PC-3 (cell line): ENCODE data around the gene SDK1. TPM values are rescaled to one million over a fixed set of nuclear protein-coding genes. Genes with fewer than 3 reads are reported as not detected.

ENCODE experiments used
- ATAC-seq: fragments of 200-7000 bp; cut with Tn5 transposase; 2 replicates; pipeline ENCODE4 v1.9.1; 2020; ENCODE audit warnings: mild to moderate bottlenecking, moderate library complexity
- BruUV-seq: library from RNA; stranded (reverse); fragments of 400-500 nt; replicated peaks from 2 replicates; lab custom pipeline; 2021; lab: Mats Ljungman, UMichigan
- CTCF ChIA-PET: fragments of 300-600 bp; sonication (Branson Sonifier 250); formaldehyde crosslinking; loops from one replicate; lab custom pipeline; 2022; ENCODE audit warnings: antibody characterized with exemption; lab: Charles Lee
- POLR2A ChIA-PET: fragments of 300-600 bp; sonication (Branson Sonifier 250); formaldehyde crosslinking; loops from one replicate; lab custom pipeline; 2022; ENCODE audit warnings: antibody characterized with exemption; ENCODE audit not compliant: unreplicated experiment; lab: Charles Lee
- DNase-seq: peaks from one replicate; pipeline ENCODE4 v3.0.0-alpha.2; 2015
- H2AFZ ChIP-seq: fragments of 300-600 bp; sonication (generic); 2 replicates; pipeline ENCODE4 v1.6.0; 2016; ENCODE audit warnings: antibody characterized with exemption, low read length
- H3F3A ChIP-seq: fragments of 300-600 bp; sonication (generic); one replicate; pipeline ENCODE4 v1.6.0; 2017; ENCODE audit warnings: antibody characterized with exemption, low read length, control low read depth, mild to moderate bottlenecking; ENCODE audit not compliant: unreplicated experiment
- H3K27ac ChIP-seq: fragments of 300-600 bp; sonication (generic); 2 replicates; pipeline ENCODE4 v1.5.1; 2016; ENCODE audit warnings: mild to moderate bottlenecking, low read length
- H3K27me3 ChIP-seq: fragments of 300-600 bp; sonication (generic); 2 replicates; pipeline ENCODE4 v1.6.1; 2016; ENCODE audit warnings: low read length, mixed read lengths
- H3K36me3 ChIP-seq: fragments of 300-600 bp; sonication (generic); 2 replicates; pipeline ENCODE4 v1.6.1; 2016; ENCODE audit warnings: low read depth, mixed run types, low read length, mixed read lengths
- H3K4me1 ChIP-seq: fragments of 300-600 bp; sonication (generic); 2 replicates; pipeline ENCODE4 v1.5.1; 2016; ENCODE audit warnings: low read length; ENCODE audit not compliant: insufficient read depth
- H3K4me2 ChIP-seq: fragments of 300-600 bp; sonication (generic); 2 replicates; pipeline ENCODE4 v1.6.0; 2016; ENCODE audit warnings: low read length
- H3K4me3 ChIP-seq: fragments of 300-600 bp; sonication (generic); 2 replicates; pipeline ENCODE4 v1.5.1; 2016; ENCODE audit warnings: mild to moderate bottlenecking, low read length, mixed read lengths
- H3K79me2 ChIP-seq: fragments of 300-600 bp; sonication (generic); 2 replicates; pipeline ENCODE4 v1.6.1; 2017; ENCODE audit warnings: low read length, mixed read lengths
- H3K9ac ChIP-seq: fragments of 300-600 bp; sonication (generic); 2 replicates; pipeline ENCODE4 v1.6.0; 2016; ENCODE audit warnings: mild to moderate bottlenecking, low read length
- H3K9me2 ChIP-seq: fragments of 300-600 bp; sonication (generic); replicated peaks from 2 replicates; pipeline ENCODE4 v1.6.1; 2016; ENCODE audit warnings: mixed run types, low read length, mixed read lengths
- H3K9me3 ChIP-seq: fragments of 300-600 bp; sonication (generic); 2 replicates; pipeline ENCODE4 v1.6.1; 2016; ENCODE audit warnings: low read length, mixed read lengths
- H4K20me1 ChIP-seq: fragments of 300-600 bp; sonication (generic); 2 replicates; pipeline ENCODE4 v1.6.1; 2016; ENCODE audit warnings: low read length, mixed read lengths
- EZH2 ChIP-seq: fragments of 300-600 bp; sonication (generic); IDR thresholded peaks from one replicate; pipeline ENCODE4 v1.6.1; 2017; ENCODE audit warnings: antibody characterized with exemption, mild to moderate bottlenecking, low read length; ENCODE audit not compliant: unreplicated experiment
- EZH2phosphoT487 ChIP-seq: fragments of 300-600 bp; sonication (generic); IDR thresholded peaks from 2 replicates; pipeline ENCODE4 v1.6.1; 2018; ENCODE audit warnings: mild to moderate bottlenecking, antibody characterized with exemption, low read length, borderline replicate concordance
- intact Hi-C: fragments of 100-400 bp; cut with micrococcal nuclease; formaldehyde crosslinking; loops from 2 replicates; pipeline ENCODE4 v1.9.0; 2023
- total RNA-seq: library from RNA; depleted of rRNA; stranded (reverse); fragments of >200 nt; gene quantifications from 2 replicates; pipeline ENCODE4 v1.2.3, GENCODE V29; 2014
- TF ChIP-seq, protein P1 (sequence below): fragments of 300-600 bp; sonication (generic); conservative IDR thresholded peaks from 2 replicates; pipeline ENCODE4 v1.5.1; 2017; ENCODE audit warnings: antibody characterized with exemption, low read depth, mild to moderate bottlenecking, low read length

SDK1 gene
- total RNA-seq, 1 experiment from 2014 or later = 2.8 TPM

DNA sequence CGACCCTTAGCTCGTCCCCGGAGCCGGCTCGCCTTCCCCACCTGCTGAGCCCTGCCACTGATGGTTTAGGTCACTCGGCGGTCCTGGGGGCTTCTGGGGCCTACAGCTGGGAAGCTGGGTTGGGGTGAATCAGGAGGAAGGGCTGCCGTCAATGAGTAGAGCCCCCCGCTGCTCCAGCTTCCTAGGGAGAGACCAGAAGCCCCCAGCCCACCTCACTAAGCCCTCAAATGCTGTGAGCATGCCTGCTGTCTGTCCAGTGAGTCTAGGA, 885.4 kb downstream of the SDK1 start:
- ChIA-PET POLR2A (no interaction called here), CTCF (no interaction called here)
- Histone ChIP-seq H3K79me2 (no peaks in the 10 kb centered on the region), H3K27ac (no peak overlapping the region), H3K9ac (no peak overlapping the region), H3K4me1 (no peaks in the 10 kb centered on the region), H3K36me3 (no peaks in the 10 kb centered on the region), H3K9me3 (no peaks in the 10 kb centered on the region), H3K27me3 (no peaks in the 10 kb centered on the region), H4K20me1 (no peaks in the 10 kb centered on the region), H3K4me3 (no peak overlapping the region), H3K4me2 (no peak overlapping the region), H3K9me2 (no peaks in the 10 kb centered on the region), H3F3A (no peaks in the 10 kb centered on the region), H2AFZ (no peak overlapping the region)
- intact Hi-C loops = no loop called here
- TF ChIP-seq, protein P1, sequence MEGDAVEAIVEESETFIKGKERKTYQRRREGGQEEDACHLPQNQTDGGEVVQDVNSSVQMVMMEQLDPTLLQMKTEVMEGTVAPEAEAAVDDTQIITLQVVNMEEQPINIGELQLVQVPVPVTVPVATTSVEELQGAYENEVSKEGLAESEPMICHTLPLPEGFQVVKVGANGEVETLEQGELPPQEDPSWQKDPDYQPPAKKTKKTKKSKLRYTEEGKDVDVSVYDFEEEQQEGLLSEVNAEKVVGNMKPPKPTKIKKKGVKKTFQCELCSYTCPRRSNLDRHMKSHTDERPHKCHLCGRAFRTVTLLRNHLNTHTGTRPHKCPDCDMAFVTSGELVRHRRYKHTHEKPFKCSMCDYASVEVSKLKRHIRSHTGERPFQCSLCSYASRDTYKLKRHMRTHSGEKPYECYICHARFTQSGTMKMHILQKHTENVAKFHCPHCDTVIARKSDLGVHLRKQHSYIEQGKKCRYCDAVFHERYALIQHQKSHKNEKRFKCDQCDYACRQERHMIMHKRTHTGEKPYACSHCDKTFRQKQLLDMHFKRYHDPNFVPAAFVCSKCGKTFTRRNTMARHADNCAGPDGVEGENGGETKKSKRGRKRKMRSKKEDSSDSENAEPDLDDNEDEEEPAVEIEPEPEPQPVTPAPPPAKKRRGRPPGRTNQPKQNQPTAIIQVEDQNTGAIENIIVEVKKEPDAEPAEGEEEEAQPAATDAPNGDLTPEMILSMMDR = no peak
- no peak for TF ChIP-seq EZH2
- TF ChIP-seq EZH2phosphoT487 = no peak
- DNase-seq (no peak), ATAC-seq (no peak)
- no TSS peak for BruUV-seq

DNA sequence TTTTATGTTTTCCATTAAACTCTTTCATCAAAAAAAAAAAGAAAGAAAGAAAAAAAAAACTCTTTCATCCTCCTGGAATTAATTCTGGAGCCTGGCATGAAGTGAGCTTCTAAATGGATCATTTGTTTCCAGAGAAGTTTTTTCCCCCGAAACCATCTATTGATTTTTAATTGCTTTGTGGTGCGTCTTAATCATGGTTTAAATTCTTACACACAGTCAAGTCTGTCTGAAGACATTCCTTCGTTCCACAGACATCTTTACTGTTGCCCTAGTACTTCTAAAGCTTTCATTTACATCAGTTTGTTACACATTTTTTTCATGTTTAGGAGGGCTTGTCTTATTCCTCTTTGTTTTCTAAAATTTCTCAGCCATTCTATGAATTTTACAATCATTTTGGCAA, 887.6 kb downstream of the SDK1 start:
- no peaks in the 10 kb centered on the region for H3K27me3 ChIP-seq
- H3K27ac ChIP-seq = no peak overlapping the region
- CTCF ChIA-PET = interaction anchor here (0.5 kb wide), 1 partner anchor 291 kb away, joined by 3 read pairs; no protein-coding TSS in a partner anchor

DNA sequence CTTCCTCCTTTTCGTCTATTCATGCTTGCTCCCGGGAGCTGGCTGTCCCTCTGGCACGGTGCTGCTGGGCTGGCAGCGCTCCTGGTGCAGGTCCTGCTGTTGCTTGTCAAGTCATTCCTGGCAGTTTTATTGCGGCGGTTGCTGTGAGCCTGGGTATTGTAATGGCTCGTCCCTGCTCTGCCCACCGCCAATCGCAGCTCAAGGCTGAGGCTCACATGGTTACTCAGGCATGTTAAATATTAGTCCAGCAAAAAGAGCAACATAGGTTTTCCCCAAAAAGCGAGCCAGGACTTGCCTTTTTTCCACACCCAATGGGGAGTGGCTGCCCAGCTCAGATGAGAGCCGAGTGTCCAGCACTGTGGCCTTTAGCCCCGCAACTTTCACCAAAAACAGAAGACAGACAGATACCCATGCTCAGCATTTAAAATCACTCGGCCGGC, 888.1 kb downstream of the SDK1 start:
- Histone ChIP-seq H3K27me3 (no peaks in the 10 kb centered on the region), H3K4me3 (peak overlapping the region; percentile 22; the same call in 1 of the 2 replicates), H3K9me3 (no peaks in the 10 kb centered on the region), H3K79me2 (no peaks in the 10 kb centered on the region), H4K20me1 (no peaks in the 10 kb centered on the region), H3K27ac (no peak overlapping the region), H3F3A (no peaks in the 10 kb centered on the region), H3K36me3 (no peaks in the 10 kb centered on the region), H3K9ac (no peak overlapping the region), H3K9me2 (no peaks in the 10 kb centered on the region), H3K4me1 (no peaks in the 10 kb centered on the region), H2AFZ (peak overlapping the region; percentile 69), H3K4me2 (peak overlapping the region; percentile 65)
- POLR2A ChIA-PET = no interaction called here
- ATAC-seq = peak; percentile 88
- peak; percentile 44 for DNase-seq
- intact Hi-C loops = no loop called here
- no peak for TF ChIP-seq EZH2phosphoT487
- TF ChIP-seq, protein P1 = no peak
- no peak for TF ChIP-seq EZH2
- BruUV-seq = no TSS peak
- CTCF ChIA-PET = interaction anchor here (0.5 kb wide), 1 partner anchor 290 kb away, joined by 3 read pairs; no protein-coding TSS in a partner anchor

More for the DNA sequence above, 887.6 kb downstream of the SDK1 start:
- H3K4me3 ChIP-seq = peak overlapping the region; percentile 22; the same call in 1 of the 2 replicates
- peak overlapping the region; percentile 65 for H3K4me2 ChIP-seq
- no peaks in the 10 kb centered on the region for H3K79me2 ChIP-seq
- peak overlapping the region; percentile 69; the same call in 1 of the 2 replicates for H2AFZ ChIP-seq
- intact Hi-C loops = no loop called here
- no peak for TF ChIP-seq EZH2
- TF ChIP-seq, protein P1 = no peak
- no peak for TF ChIP-seq EZH2phosphoT487
- H3K9me2 ChIP-seq = no peaks in the 10 kb centered on the region
- DNase-seq = no peak
- ATAC-seq = no peak
- H3F3A ChIP-seq = no peaks in the 10 kb centered on the region
- BruUV-seq = no TSS peak
- H3K9me3 ChIP-seq = no peaks in the 10 kb centered on the region
- H3K9ac ChIP-seq = no peak overlapping the region
- POLR2A ChIA-PET = no interaction called here
- no peaks in the 10 kb centered on the region for H3K36me3 ChIP-seq
- H4K20me1 ChIP-seq = no peaks in the 10 kb centered on the region
- H3K4me1 ChIP-seq = no peaks in the 10 kb centered on the region
